HepG2 (cell line): Measurements from ENCODE around the gene MAGEA9B. TPM values are rescaled to one million over a fixed set of nuclear protein-coding genes. Genes with fewer than 3 reads are reported as not detected.

Experiments
- ATAC-seq: fragments of 200-7000 bp; cut with Tn5 transposase; 3 replicates; pipeline ENCODE4 v1.9.1; 2020; ENCODE audit warnings: mild to moderate bottlenecking, moderate library complexity
- BruUV-seq: library from RNA; stranded (reverse); fragments of 400-500 nt; replicated peaks from 2 replicates; lab custom pipeline; 2021; lab: Mats Ljungman, UMichigan
- CTCF ChIA-PET: fragments of 300-600 bp; formaldehyde crosslinking; extraction: SDS; loops from one replicate; lab custom pipeline; 2021; ENCODE audit warnings: low total read pairs, inconsistent platforms, low intra/inter-chr PET ratio; lab: Yijun Ruan, JAX
- POLR2A ChIA-PET: fragments of 350-600 bp; sonication (Branson Sonifier 250); formaldehyde crosslinking; loops from one replicate; lab custom pipeline; 2020; ENCODE audit warnings: antibody characterized with exemption, inconsistent platforms; lab: Yijun Ruan, JAX
- DNase-seq: peaks from one replicate; pipeline ENCODE4 v3.0.0-alpha.2; 2015; ENCODE audit warnings: low spot score
- FAIRE-seq: peaks from 3 replicates; lab custom pipeline; 2011; peaks lifted over from hg19 to GRCh38; lab: Jason Lieb, UNC
- H2AFZ ChIP-seq: one replicate; pipeline ENCODE4 v1.6.1; 2011; ENCODE audit warnings: low read length, inconsistent platforms
- H3K27ac ChIP-seq: fragments of 300-600 bp; 3 replicates; pipeline ENCODE4 v1.8.0; 2011; ENCODE audit warnings: mixed run types, mild to moderate bottlenecking, mixed read lengths, low read length, inconsistent platforms; ENCODE audit not compliant: insufficient read depth; ENCODE audit errors: extremely low read length
- H3K27me3 ChIP-seq, 2 experiments: fragments of 200-600 bp in 1 of 2; 2 replicates in 1 of 2; 3 replicates in 1 of 2; pipeline versions ENCODE4 v1.6.0 to v1.8.0; 2011; ENCODE audit warnings: low read length in 2 of 2, mild to moderate bottlenecking in 2 of 2, moderate library complexity in 2 of 2, inconsistent platforms in 1 of 2; ENCODE audit not compliant: insufficient read depth in 2 of 2, control insufficient read depth in 1 of 2
- H3K36me3 ChIP-seq, 2 experiments: fragments of 200-600 bp in 1 of 2; replicated peaks in 1 of 2; 2 replicates in 1 of 2; 3 replicates in 1 of 2; pipeline versions ENCODE4 v1.5.1 to v1.8.0; 2011; ENCODE audit warnings: low read length in 2 of 2, inconsistent platforms in 1 of 2; ENCODE audit not compliant: insufficient read depth in 2 of 2, control insufficient read depth in 1 of 2
- H3K4me1 ChIP-seq: 2 replicates; pipeline ENCODE4 v1.5.1; 2012; ENCODE audit warnings: low read length, inconsistent platforms; ENCODE audit not compliant: insufficient read depth
- H3K4me2 ChIP-seq: 2 replicates; pipeline ENCODE4 v1.6.0; 2011; ENCODE audit warnings: low read depth, low read length, inconsistent platforms
- H3K4me3 ChIP-seq, 3 experiments: fragments of 200-600 bp in 1 of 3; sonication (generic), shearing (Covaris generic) in 1 of 3; replicated peaks in 1 of 3; 2 replicates each; pipeline ENCODE4 v1.5.1; 2011 to 2016; ENCODE audit warnings: low read length in 3 of 3, inconsistent platforms in 2 of 3, low read depth in 2 of 3, mild to moderate bottlenecking in 2 of 3, control low read depth in 1 of 3, mixed read lengths in 1 of 3; ENCODE audit not compliant: insufficient read depth in 1 of 3
- H3K79me2 ChIP-seq: one replicate; pipeline ENCODE4 v1.6.1; 2011; ENCODE audit warnings: low read length, inconsistent platforms; ENCODE audit not compliant: insufficient read depth
- H3K9ac ChIP-seq: 2 replicates; pipeline ENCODE4 v1.6.0; 2011; ENCODE audit warnings: mild to moderate bottlenecking, low read depth, low read length, inconsistent platforms; ENCODE audit not compliant: insufficient read depth
- H3K9me3 ChIP-seq: 2 replicates; pipeline ENCODE4 v1.5.1; 2012; ENCODE audit warnings: mild to moderate bottlenecking, low read length
- H4K20me1 ChIP-seq: 2 replicates; pipeline ENCODE4 v1.6.0; 2011; ENCODE audit warnings: inconsistent platforms, mild to moderate bottlenecking, low read length, moderate library complexity; ENCODE audit not compliant: insufficient read depth
- FOXJ3 ChIP-seq: sonication (generic); formaldehyde crosslinking; IDR thresholded peaks from 2 replicates; pipeline ENCODE4 v1.4.0; 2020; ENCODE audit warnings: missing genetic modification reagents, mild to moderate bottlenecking, borderline replicate concordance
- FOXP4 ChIP-seq: sonication (generic); formaldehyde crosslinking; IDR thresholded peaks from 2 replicates; pipeline ENCODE4 v1.4.0; 2020; ENCODE audit warnings: missing genetic modification reagents
- RFX1 ChIP-seq: fragments of 450-650 bp; IDR thresholded peaks from 2 replicates; pipeline ENCODE4 v1.6.1; 2017
- SALL1 ChIP-seq: sonication (generic); formaldehyde crosslinking; IDR thresholded peaks from 2 replicates; pipeline ENCODE4 v1.8.0; 2022; ENCODE audit warnings: mild to moderate bottlenecking, missing genetic modification reagents
- STAT6 ChIP-seq: sonication (generic); formaldehyde crosslinking; IDR thresholded peaks from 2 replicates; pipeline ENCODE4 v1.4.0; 2020; ENCODE audit warnings: missing genetic modification reagents, mild to moderate bottlenecking, borderline replicate concordance
- ZNF20 ChIP-seq: sonication (generic); formaldehyde crosslinking; IDR thresholded peaks from 2 replicates; pipeline ENCODE4 v1.4.0; 2020; ENCODE audit warnings: mild to moderate bottlenecking, moderate library complexity, missing genetic modification reagents
- ZNF318 ChIP-seq: sonication (generic); formaldehyde crosslinking; IDR thresholded peaks from 2 replicates; pipeline ENCODE4 v1.4.0; 2020; ENCODE audit warnings: mild to moderate bottlenecking, missing genetic modification reagents
- ZNF354B ChIP-seq: sonication (generic); formaldehyde crosslinking; IDR thresholded peaks from 2 replicates; pipeline ENCODE4 v1.8.0; 2022; ENCODE audit warnings: mild to moderate bottlenecking, missing genetic modification reagents
- WGBS: methylation state at CpG from one replicate; pipeline ENCODE4 v1.1.6; 2017; ENCODE audit warnings: low lambda C conversion rate; 5-methylcytosine and 5-hydroxymethylcytosine counted together
- in situ Hi-C: cut with HindIII; loops from 2 replicates; pipeline ENCODE4 v1.10.0; 2017; ENCODE audit warnings: low pct_unique_long_range_greater_than_20kb; ENCODE audit not compliant: extremely low pct_ligation_motif_present
- intact Hi-C: fragments of 100-400 bp; cut with micrococcal nuclease; formaldehyde crosslinking; loops from one replicate; pipeline ENCODE4 v1.10.0; 2022; ENCODE audit not compliant: unreplicated experiment
- polyA plus RNA-seq, 8 experiments: library from polyadenylated mRNA; depleted of rRNA in 3 of 8; stranded (reverse) in 7 of 8; unstranded in 1 of 8; fragments of >200 nt; fragmentation: Illumina TruSeq in 4 of 8; extraction: Trizol in 4 of 8; gene quantifications; 2 replicates each; pipeline versions ENCODE4 v1.2.1 to v1.2.3, GENCODE V29; 2011 to 2016; ENCODE audit warnings: low read depth in 4 of 8, missing spikeins in 1 of 8, mixed read lengths in 1 of 8; ENCODE audit not compliant: insufficient read depth in 1 of 8
- total RNA-seq, 5 experiments: library from RNA; depleted of rRNA; stranded (reverse); fragments of >200 nt; fragmentation: Illumina TruSeq; extraction: Trizol; gene quantifications; 2 replicates each; pipeline ENCODE4 v1.2.3, GENCODE V29; 2016; ENCODE audit warnings: low read depth in 1 of 5

MAGEA9B gene
- total and polyA plus RNA-seq, 2 of the 13 experiments (the other 11 are each of a cell fraction or from before 2014, with no cell fraction given) = 0.07 to 0.11 TPM

GRCh38 chrX:149629730-149630387 lies 42.6 kb upstream of the MAGEA9B start (continued):
- TF ChIP-seq ZNF318 (CRISPR knock-in tag) = no peak
- TF ChIP-seq ZNF20 (CRISPR knock-in tag) = no peak

- H3K9me3 ChIP-seq = no peaks in the 10 kb centered on the region
- WGBS = 27% methylated on average over 2 of the region's 2 CpGs
- H3K4me1 ChIP-seq = peaks cover 34% of the 10 kb centered on the region
- CTCF ChIA-PET = no interaction called here
- POLR2A ChIA-PET = no interaction called here
- peak; percentile 51 for ATAC-seq
- H3K4me3 ChIP-seq = no peak overlapping the region
- H3K9ac ChIP-seq = no peak overlapping the region
- 0 out of 2 replicates have a peak overlapping the region, but pooled peaks have one; percentile 27 for H3K4me2 ChIP-seq
- intact Hi-C loops (no loop called here), in situ Hi-C loops (no loop called here)
- H3K79me2 ChIP-seq = no peaks in the 10 kb centered on the region
- H3K27me3 ChIP-seq = peaks cover 0 to 2% of the 10 kb centered on the region in 2 experiments; a peak in 1 of 5 replicates
- H3K36me3 ChIP-seq = no peaks in the 10 kb centered on the region
- BruUV-seq = no TSS peak
- H2AFZ ChIP-seq = no peak overlapping the region
- H4K20me1 ChIP-seq = no peaks in the 10 kb centered on the region
- no peak for FAIRE-seq
- DNase-seq = peak; percentile 55
- H3K27ac ChIP-seq = no peak overlapping the region
- TF ChIP-seq STAT6 (no peak), FOXP4 (CRISPR knock-in tag) (no peak), SALL1 (CRISPR knock-in tag) (no peak), ZNF354B (CRISPR knock-in tag) (no peak), RFX1 (no peak), FOXJ3 (CRISPR knock-in tag) (no peak)
Measured at GRCh38 chrX:149628768-149629167, 41.5 kb upstream of the MAGEA9B start.
